GM12892 (cell line): ENCODE measurements around the gene CD164L2.

ENCODE experiments used
- POLR2A ChIP-seq: IDR thresholded peaks from 2 replicates; pipeline ENCODE4 v1.6.1; 2011; ENCODE audit warnings: low read depth, low read length, control low read depth
- POLR2AphosphoS5 ChIP-seq: IDR thresholded peaks from 2 replicates; pipeline ENCODE4 v1.6.1; 2011; ENCODE audit warnings: low read depth, low read length, control low read depth
- TAF1 ChIP-seq: IDR thresholded peaks from 2 replicates; pipeline ENCODE4 v1.6.1; 2011; ENCODE audit warnings: low read depth, mild to moderate bottlenecking, control low read depth, low read length, borderline replicate concordance

DNA sequence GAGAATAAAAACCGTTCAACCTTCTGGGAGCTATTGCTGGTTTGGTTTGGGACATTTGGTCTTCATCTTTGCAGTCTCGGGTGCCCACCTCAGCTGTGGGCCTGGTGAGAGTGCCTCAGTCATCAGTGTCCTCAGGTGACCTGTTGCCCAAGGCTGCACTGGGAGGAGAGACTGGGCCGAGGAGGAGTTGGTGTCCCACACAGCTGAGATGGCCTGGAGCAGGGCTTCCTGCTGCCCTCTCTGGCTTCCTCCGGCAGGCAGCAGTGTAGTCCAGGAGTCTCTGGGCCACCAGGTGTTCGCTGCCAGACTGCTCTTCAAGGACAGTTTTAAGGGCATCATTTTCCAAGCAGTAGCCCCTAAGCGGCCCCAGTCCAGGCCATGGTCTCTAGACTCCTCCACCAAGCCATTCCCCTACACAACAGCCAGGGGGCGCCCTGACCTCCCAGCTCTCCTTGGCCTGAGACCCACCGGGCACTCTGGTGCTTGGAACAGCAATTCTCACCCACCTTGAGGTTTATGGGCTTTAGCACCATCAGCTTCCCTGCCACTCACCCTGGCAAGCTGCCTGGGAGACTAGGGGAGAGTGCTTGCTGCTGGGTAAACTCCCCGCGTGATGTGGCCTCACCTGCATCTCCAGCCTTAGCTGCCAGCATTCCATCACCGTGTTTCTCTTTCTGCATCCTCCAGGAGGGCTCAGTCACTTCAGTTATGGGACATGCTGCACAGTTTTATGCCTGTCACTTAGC is 50.4 kb downstream of the CD164L2 start:
- TF ChIP-seq POLR2AphosphoS5, result no peak
- no peak for TF ChIP-seq POLR2A
- TF ChIP-seq TAF1, result no peak
